K562 (cell line): ENCODE results near the gene AKT1. TPM values are rescaled to one million over a fixed set of nuclear protein-coding genes. Genes with fewer than 3 reads are reported as not detected.

Experiments used
- BMI1 ChIP-seq: fragments of 150-350 bp; IDR thresholded peaks from 2 replicates; pipeline ENCODE4 v1.6.1; 2014; ENCODE audit warnings: low read length
- BRCA1 ChIP-seq, 2 experiments: fragments of 450-650 bp in 1 of 2; sonication (generic) in 1 of 2; formaldehyde crosslinking in 1 of 2; IDR thresholded peaks; 2 replicates each; pipeline versions ENCODE4 v1.5.0 to v1.6.1; 2017 to 2020; ENCODE audit warnings: mild to moderate bottlenecking in 1 of 2, missing genetic modification reagents in 1 of 2
- CHD4 ChIP-seq: fragments of 200-600 bp; sonication (generic); IDR thresholded peaks from 3 replicates; pipeline ENCODE4 v1.6.1; 2012; ENCODE audit warnings: low read depth, mild to moderate bottlenecking, mixed read lengths, low read length, inconsistent platforms; ENCODE audit not compliant: insufficient read depth, insufficient replicate concordance, poor library complexity, severe bottlenecking
- FOXK2 ChIP-seq, 2 experiments: fragments of 450-650 bp; IDR thresholded peaks in 1 of 2; conservative IDR thresholded peaks in 1 of 2; 2 replicates each; pipeline ENCODE4 v1.6.1; 2016; ENCODE audit warnings: low read depth in 2 of 2, mild to moderate bottlenecking in 1 of 2
- KAT2B ChIP-seq: IDR thresholded peaks from one replicate; pipeline ENCODE4 v1.6.1; 2012; ENCODE audit warnings: low read depth, mild to moderate bottlenecking, control low read depth, inconsistent platforms, low read length, moderate library complexity
- KLF10 ChIP-seq: fragments of 250-450 bp; sonication (Bioruptor Pico); IDR thresholded peaks from 2 replicates; pipeline ENCODE4 v1.6.1; 2021; ENCODE audit warnings: matching md5 sums
- L3MBTL2 ChIP-seq: fragments of 450-650 bp; IDR thresholded peaks from 2 replicates; pipeline ENCODE4 v1.6.1; 2016; ENCODE audit warnings: mild to moderate bottlenecking, moderate library complexity
- RAD51 ChIP-seq: fragments of 450-650 bp; IDR thresholded peaks from 2 replicates; pipeline ENCODE4 v1.7.1; 2016; ENCODE audit warnings: low read depth, mild to moderate bottlenecking, borderline replicate concordance
- RBBP5 ChIP-seq: fragments of 200-600 bp; sonication (generic); IDR thresholded peaks from 2 replicates; pipeline ENCODE4 v1.6.1; 2012; ENCODE audit warnings: borderline replicate concordance, mild to moderate bottlenecking, low read length, control low read depth, inconsistent platforms; ENCODE audit not compliant: insufficient read depth, poor library complexity, severe bottlenecking
- RCOR1 ChIP-seq, 2 experiments: IDR thresholded peaks; 2 replicates each; pipeline ENCODE4 v1.6.1; 2012; ENCODE audit warnings: low read depth in 2 of 2, low read length in 2 of 2, borderline replicate concordance in 1 of 2, improper control_type of control experiment in 1 of 2
- RHOXF2B ChIP-seq: fragments of 250-450 bp; sonication (Bioruptor Pico); conservative IDR thresholded peaks from 2 replicates; pipeline ENCODE4 v1.5.1; 2021
- SMAD2 ChIP-seq: fragments of 150-350 bp; IDR thresholded peaks from 2 replicates; pipeline ENCODE4 v1.6.1; 2014; ENCODE audit warnings: low read depth, mild to moderate bottlenecking, low read length
- TAL1 ChIP-seq: fragments of 450-650 bp; IDR thresholded peaks from 2 replicates; pipeline ENCODE4 v1.6.1; 2016; ENCODE audit warnings: mild to moderate bottlenecking
- TFAM ChIP-seq: fragments of 250-450 bp; sonication (Bioruptor Pico); conservative IDR thresholded peaks from 2 replicates; pipeline ENCODE4 v1.5.0; 2021; ENCODE audit warnings: mild to moderate bottlenecking, moderate library complexity
- TRIM24 ChIP-seq, 2 experiments: fragments of 450-650 bp; IDR thresholded peaks; 2 replicates each; pipeline ENCODE4 v1.6.1; 2016
- XRCC3 ChIP-seq: fragments of 450-650 bp; IDR thresholded peaks from 2 replicates; pipeline ENCODE4 v1.6.1; 2017; ENCODE audit warnings: mild to moderate bottlenecking, moderate library complexity
- XRCC4 ChIP-seq: IDR thresholded peaks from one replicate; pipeline ENCODE4 v1.6.1; 2011; ENCODE audit not compliant: insufficient read depth, insufficient read length; ENCODE audit errors: extremely low read depth
- ZBTB8A ChIP-seq: fragments of 450-650 bp; IDR thresholded peaks from 2 replicates; pipeline ENCODE4 v1.6.1; 2018; ENCODE audit warnings: mild to moderate bottlenecking, moderate library complexity; ENCODE audit not compliant: partially characterized antibody
- ZNF347 ChIP-seq: fragments of 450-650 bp; formaldehyde crosslinking; IDR thresholded peaks from 2 replicates; pipeline ENCODE4 v1.4.0; 2020; ENCODE audit warnings: low read depth, mild to moderate bottlenecking, moderate library complexity
- ZNF354B ChIP-seq: fragments of 250-450 bp; sonication (Bioruptor Pico); IDR thresholded peaks from 2 replicates; pipeline ENCODE4 v1.4.0; 2020
- ZNF408 ChIP-seq: fragments of 250-450 bp; sonication (Bioruptor Pico); IDR thresholded peaks from 2 replicates; pipeline ENCODE4 v1.4.0; 2020; ENCODE audit warnings: low read depth, mild to moderate bottlenecking, moderate library complexity
- ZNF586 ChIP-seq: fragments of 450-650 bp; formaldehyde crosslinking; conservative IDR thresholded peaks from 2 replicates; pipeline ENCODE4 v1.4.0; 2020; ENCODE audit warnings: mild to moderate bottlenecking, moderate library complexity
- ZSCAN32 ChIP-seq: fragments of 450-650 bp; formaldehyde crosslinking; IDR thresholded peaks from 2 replicates; pipeline ENCODE4 v1.4.0; 2020; ENCODE audit warnings: mild to moderate bottlenecking, moderate library complexity
- polyA plus RNA-seq, 8 experiments: library from polyadenylated mRNA; depleted of rRNA in 4 of 8; stranded (reverse) in 5 of 8; unstranded in 3 of 8; fragments of >200 nt; fragmentation: Nextera tagmentation in 2 of 8; fragmentation: Illumina TruSeq in 1 of 8; extraction: Ambion mirVana in 2 of 8; extraction: Trizol in 1 of 8; gene quantifications; 2 replicates each; pipeline versions ENCODE4 v1.2.1 to v1.2.3, GENCODE V29; 2011 to 2014; ENCODE audit warnings: inconsistent platforms in 1 of 8, missing spikeins in 1 of 8
- total RNA-seq, 7 experiments: library from RNA; depleted of rRNA in 6 of 7; stranded (reverse); fragments of >200 nt in 6 of 7; fragmentation: Illumina TruSeq in 2 of 7; extraction: Trizol in 2 of 7; gene quantifications; 2 replicates each; pipeline versions ENCODE4 v1.2.1 to v1.2.3, GENCODE V29; 2011 to 2021; ENCODE audit warnings: low replicate concordance in 1 of 7
- TF ChIP-seq, protein P1 (sequence below): fragments of 450-650 bp; IDR thresholded peaks from 2 replicates; pipeline ENCODE4 v1.6.1; 2016; ENCODE audit warnings: antibody characterized with exemption
- TF ChIP-seq, protein P2 (sequence below): IDR thresholded peaks from 2 replicates; pipeline ENCODE4 v1.6.1; 2014; ENCODE audit warnings: antibody characterized with exemption
- TF ChIP-seq, protein P3 (sequence below), 3 experiments: fragments of 200-800 bp in 1 of 3; sonication (Bioruptor generic) in 1 of 3; sonication (generic) in 1 of 3; formaldehyde crosslinking in 1 of 3; IDR thresholded peaks; 2 replicates each; pipeline versions ENCODE4 v1.6.1 to v1.8.0; 2016 to 2022; ENCODE audit warnings: mild to moderate bottlenecking in 2 of 3, missing compliant biosample characterization in 2 of 3, missing genetic modification characterization in 2 of 3, missing genetic modification reagents in 1 of 3

AKT1 gene
- total and polyA plus RNA-seq, 9 of the 15 experiments (the other 6 are each of a cell fraction or from before 2014, with no cell fraction given), result 0.49 to 132 (median 75.1) TPM

DNA sequence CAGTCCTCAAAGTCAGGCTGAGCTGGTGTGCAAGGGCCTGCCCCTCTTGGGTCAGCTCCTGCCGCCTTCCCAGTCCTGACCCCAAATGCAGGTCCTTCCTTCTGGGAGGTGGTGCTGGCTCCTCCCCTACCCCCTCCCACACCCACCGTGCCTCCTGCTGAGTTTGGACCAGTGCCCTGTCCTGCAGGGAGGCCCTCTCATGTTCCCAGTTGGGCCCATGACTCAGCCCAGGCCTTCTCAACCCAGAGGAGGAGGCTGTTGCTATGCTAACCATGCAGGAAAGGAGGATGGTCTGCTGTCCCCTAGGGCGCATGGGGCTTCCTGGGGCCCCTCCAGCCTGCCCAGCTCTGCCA, 9.8 kb upstream of the AKT1 start (continued):
- no peak for TF ChIP-seq XRCC4
- TF ChIP-seq ZSCAN32, result no peak
- TF ChIP-seq CHD4, result no peak
- TF ChIP-seq ZNF408 (CRISPR knock-in tag), result no peak
- TF ChIP-seq, protein P1, sequence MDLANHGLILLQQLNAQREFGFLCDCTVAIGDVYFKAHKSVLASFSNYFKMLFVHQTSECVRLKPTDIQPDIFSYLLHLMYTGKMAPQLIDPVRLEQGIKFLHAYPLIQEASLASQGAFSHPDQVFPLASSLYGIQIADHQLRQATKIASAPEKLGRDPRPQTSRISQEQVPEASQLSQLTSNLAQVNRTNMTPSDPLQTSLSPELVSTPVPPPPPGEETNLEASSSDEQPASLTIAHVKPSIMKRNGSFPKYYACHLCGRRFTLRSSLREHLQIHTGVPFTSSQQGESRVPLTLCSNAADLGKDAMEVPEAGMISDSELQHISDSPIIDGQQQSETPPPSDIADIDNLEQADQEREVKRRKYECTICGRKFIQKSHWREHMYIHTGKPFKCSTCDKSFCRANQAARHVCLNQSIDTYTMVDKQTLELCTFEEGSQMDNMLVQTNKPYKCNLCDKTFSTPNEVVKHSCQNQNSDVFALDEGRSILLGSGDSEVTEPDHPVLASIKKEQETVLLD, result no peak
- TF ChIP-seq FOXK2 (conservative IDR thresholded peaks at IDR 0.05 in 1 of 2, IDR thresholded peaks at IDR 0.05 in 1 of 2; ENCODE audit: low read depth in 2 of 2), result no peak
- no peak for TF ChIP-seq BMI1
- no peak for TF ChIP-seq L3MBTL2
- no peak for TF ChIP-seq RBBP5
- TF ChIP-seq SMAD2, result no peak
- no peak for TF ChIP-seq RHOXF2B (CRISPR knock-in tag)
- peak in 1 of 2 experiments; percentile 85; a peak in 3 of 4 replicates for TF ChIP-seq RCOR1 (IDR thresholded peaks at IDR 0.05; ENCODE audit: borderline replicate concordance in 1 of 2, low read depth in 2 of 2, low read length in 2 of 2)
- TF ChIP-seq, protein P2, sequence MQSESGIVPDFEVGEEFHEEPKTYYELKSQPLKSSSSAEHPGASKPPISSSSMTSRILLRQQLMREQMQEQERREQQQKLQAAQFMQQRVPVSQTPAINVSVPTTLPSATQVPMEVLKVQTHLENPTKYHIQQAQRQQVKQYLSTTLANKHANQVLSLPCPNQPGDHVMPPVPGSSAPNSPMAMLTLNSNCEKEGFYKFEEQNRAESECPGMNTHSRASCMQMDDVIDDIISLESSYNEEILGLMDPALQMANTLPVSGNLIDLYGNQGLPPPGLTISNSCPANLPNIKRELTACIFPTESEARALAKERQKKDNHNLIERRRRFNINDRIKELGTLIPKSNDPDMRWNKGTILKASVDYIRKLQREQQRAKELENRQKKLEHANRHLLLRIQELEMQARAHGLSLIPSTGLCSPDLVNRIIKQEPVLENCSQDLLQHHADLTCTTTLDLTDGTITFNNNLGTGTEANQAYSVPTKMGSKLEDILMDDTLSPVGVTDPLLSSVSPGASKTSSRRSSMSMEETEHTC, result no peak
- no peak for TF ChIP-seq TFAM
- TF ChIP-seq ZNF586 (CRISPR knock-in tag), result no peak
- 0 out of 4 replicates have a peak, but pooled peaks of 1 of the 2 experiments have one; percentile 22 for TF ChIP-seq TRIM24 (IDR thresholded peaks at IDR 0.05)
- no peak for TF ChIP-seq XRCC3
- no peak for TF ChIP-seq TAL1
- no peak for TF ChIP-seq KLF10
- no peak for TF ChIP-seq RAD51
- no peak for TF ChIP-seq ZNF354B
- TF ChIP-seq KAT2B, result no peak
- no peak for TF ChIP-seq ZBTB8A
- TF ChIP-seq, protein P3, sequence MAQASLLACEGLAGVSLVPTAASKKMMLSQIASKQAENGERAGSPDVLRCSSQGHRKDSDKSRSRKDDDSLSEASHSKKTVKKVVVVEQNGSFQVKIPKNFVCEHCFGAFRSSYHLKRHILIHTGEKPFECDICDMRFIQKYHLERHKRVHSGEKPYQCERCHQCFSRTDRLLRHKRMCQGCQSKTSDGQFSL (CRISPR knock-in tag; IDR thresholded peaks at IDR 0.05), result no peak
- TF ChIP-seq, protein P3 (tag; IDR thresholded peaks at IDR 0.05), result no peak
- TF ChIP-seq BRCA1 (IDR thresholded peaks at IDR 0.05), result no peak
- TF ChIP-seq BRCA1 (CRISPR knock-in tag; IDR thresholded peaks at IDR 0.05), result no peak
- no peak for TF ChIP-seq ZNF347 (CRISPR knock-in tag)
